GM12892 (cell line): ENCODE data around the gene CLCN1.

ENCODE experiments used
- POLR2A ChIP-seq: IDR thresholded peaks from 2 replicates; pipeline ENCODE4 v1.6.1; 2011; ENCODE audit warnings: low read depth, low read length, control low read depth
- POLR2AphosphoS5 ChIP-seq: IDR thresholded peaks from 2 replicates; pipeline ENCODE4 v1.6.1; 2011; ENCODE audit warnings: low read depth, low read length, control low read depth

DNA sequence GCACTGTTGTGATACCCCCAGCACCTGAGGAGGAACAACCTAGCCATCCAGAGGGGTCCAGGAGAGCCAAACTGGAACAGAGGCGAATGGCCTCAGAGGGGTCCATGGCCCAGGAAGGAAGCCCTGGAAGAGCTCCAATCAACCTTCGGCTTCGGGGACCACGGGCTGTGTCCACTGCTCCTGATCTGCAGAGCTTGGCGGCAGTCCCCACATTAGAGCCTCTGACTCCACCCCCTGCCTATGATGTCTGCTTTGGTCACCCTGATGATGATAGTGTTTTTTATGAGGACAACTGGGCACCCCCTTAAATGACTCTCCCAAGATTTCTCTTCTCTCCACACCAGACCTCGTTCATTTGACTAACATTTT, 29.4 kb upstream of the CLCN1 start:
- TF ChIP-seq POLR2A = no peak
- no peak for TF ChIP-seq POLR2AphosphoS5
